GM06990 (cell line): ENCODE measurements around the gene HS3ST4.
"Not testable (repeated sequence)": the region's sequence is repeated elsewhere in the genome, so short reads cannot be mapped to it uniquely, and the experiment has no call there.

Source experiments
- DNase-seq: peaks from one replicate; pipeline ENCODE4 v3.0.0-alpha.2; 2011; ENCODE audit not compliant: insufficient read length; ENCODE audit errors: extremely low read depth
- H3K27me3 ChIP-seq: replicated peaks from 2 replicates; pipeline ENCODE4 v1.6.0; 2011; ENCODE audit warnings: low read length; ENCODE audit not compliant: control insufficient read depth, insufficient read depth
- H3K36me3 ChIP-seq: 2 replicates; pipeline ENCODE4 v1.5.1; 2011; ENCODE audit warnings: low read length; ENCODE audit not compliant: control insufficient read depth, insufficient read depth
- H3K4me3 ChIP-seq: replicated peaks from 2 replicates; pipeline ENCODE4 v1.5.1; 2011; ENCODE audit warnings: low read depth, mild to moderate bottlenecking, control low read depth, low read length
- CTCF ChIP-seq: IDR thresholded peaks from 2 replicates; pipeline ENCODE4 v1.5.1; 2011; ENCODE audit warnings: low read length, control low read depth, mild to moderate bottlenecking, inconsistent platforms; ENCODE audit not compliant: insufficient read depth, poor library complexity, severe bottlenecking

The HS3ST4 gene

GRCh38 chr16:25750488-25751216 is 58.9 kb downstream of the HS3ST4 start:
- no peak for TF ChIP-seq CTCF
- H3K27me3 ChIP-seq: no peaks in the 10 kb centered on the region
- no peaks in the 10 kb centered on the region for H3K36me3 ChIP-seq

GRCh38 chr16:25751230-25751835 is 59.6 kb downstream of the HS3ST4 start:
- no peak for DNase-seq
- no peaks in the 10 kb centered on the region for H3K36me3 ChIP-seq

More at GRCh38 chr16:25750488-25751216, 58.9 kb downstream of the HS3ST4 start:
- DNase-seq: no peak
- no peak overlapping the region for H3K4me3 ChIP-seq

GRCh38 chr16:25764466-25764865 is 72.7 kb downstream of the HS3ST4 start:
- Histone ChIP-seq H3K36me3 (no peaks in the 10 kb centered on the region), H3K27me3 (peaks cover 1% of the 10 kb centered on the region; the same call in 1 of the 2 replicates), H3K4me3 (no peak overlapping the region)
- no peak for DNase-seq
- TF ChIP-seq CTCF: no peak

More at GRCh38 chr16:25751230-25751835, 59.6 kb downstream of the HS3ST4 start:
- TF ChIP-seq CTCF: no peak
- no peak overlapping the region for H3K4me3 ChIP-seq
- H3K27me3 ChIP-seq: no peaks in the 10 kb centered on the region

- no peak for DNase-seq
- H3K36me3 ChIP-seq: no peaks in the 10 kb centered on the region
- TF ChIP-seq CTCF: no peak
- no peaks in the 10 kb centered on the region for H3K27me3 ChIP-seq
- H3K4me3 ChIP-seq: no peak overlapping the region
These were observed 79.5 kb downstream of the HS3ST4 start for GRCh38 chr16:25771216-25771615.

GRCh38 chr16:25771812-25772568 is 80.2 kb downstream of the HS3ST4 start:
- Histone ChIP-seq H3K36me3 (no peaks in the 10 kb centered on the region), H3K4me3 (no peak overlapping the region), H3K27me3 (no peaks in the 10 kb centered on the region)
- TF ChIP-seq CTCF: no peak
- no peak for DNase-seq

- H3K27me3 ChIP-seq, DNase-seq, H3K4me3 ChIP-seq, H3K36me3 ChIP-seq: not testable (repeated sequence)
These were observed 84.5 kb downstream of the HS3ST4 start for GRCh38 chr16:25776214-25776613.
